GM12892 (cell line): Measurements from ENCODE around the gene WHAMM.

Experiments used
- POLR2A ChIP-seq: IDR thresholded peaks from 2 replicates; pipeline ENCODE4 v1.6.1; 2011; ENCODE audit warnings: low read depth, low read length, control low read depth
- POLR2AphosphoS5 ChIP-seq: IDR thresholded peaks from 2 replicates; pipeline ENCODE4 v1.6.1; 2011; ENCODE audit warnings: low read depth, low read length, control low read depth
- TAF1 ChIP-seq: IDR thresholded peaks from 2 replicates; pipeline ENCODE4 v1.6.1; 2011; ENCODE audit warnings: low read depth, mild to moderate bottlenecking, control low read depth, low read length, borderline replicate concordance

DNA sequence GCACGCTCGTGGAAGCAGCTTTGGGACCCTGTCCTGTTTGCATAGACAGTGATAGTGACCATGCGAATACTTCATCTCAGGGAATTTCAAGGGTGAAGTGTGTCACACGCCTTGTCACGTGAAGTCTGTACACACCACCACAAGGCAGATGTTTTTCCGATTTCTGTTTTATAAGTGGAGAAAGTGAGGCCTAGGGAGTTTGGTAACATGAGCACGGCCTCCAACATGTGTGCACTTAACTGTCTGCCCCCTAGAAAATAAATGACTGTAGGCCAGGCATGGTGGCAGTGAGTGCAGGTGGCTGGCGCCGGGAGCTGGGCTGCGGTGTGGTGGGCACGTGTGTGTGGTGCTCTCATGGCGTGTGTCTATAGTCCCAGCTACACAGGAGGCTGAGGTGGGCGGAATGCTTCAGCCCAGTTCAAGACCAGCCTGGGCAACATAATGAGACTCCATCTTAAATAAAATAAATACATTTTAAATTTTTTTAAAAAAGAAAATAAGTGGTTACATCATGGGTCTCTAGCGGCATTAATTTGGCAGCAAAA lies 42.0 kb downstream of the WHAMM start:
- TF ChIP-seq POLR2AphosphoS5 = no peak
- no peak for TF ChIP-seq POLR2A
- TF ChIP-seq TAF1 = no peak
